HG03060 (cell line): ENCODE measurements around the gene RCCD1.
"Not testable (repeated sequence)": the region's sequence is repeated elsewhere in the genome, so short reads cannot be mapped to it uniquely, and the experiment has no call there.

Experiments used
- ATAC-seq: cut with Tn5 transposase; IDR thresholded peaks from one replicate; pipeline ENCODE4 v1.9.1; 2021; ENCODE audit warnings: low read depth, moderate number of reproducible peaks; ENCODE audit not compliant: unreplicated experiment

Gene RCCD1, protein sequence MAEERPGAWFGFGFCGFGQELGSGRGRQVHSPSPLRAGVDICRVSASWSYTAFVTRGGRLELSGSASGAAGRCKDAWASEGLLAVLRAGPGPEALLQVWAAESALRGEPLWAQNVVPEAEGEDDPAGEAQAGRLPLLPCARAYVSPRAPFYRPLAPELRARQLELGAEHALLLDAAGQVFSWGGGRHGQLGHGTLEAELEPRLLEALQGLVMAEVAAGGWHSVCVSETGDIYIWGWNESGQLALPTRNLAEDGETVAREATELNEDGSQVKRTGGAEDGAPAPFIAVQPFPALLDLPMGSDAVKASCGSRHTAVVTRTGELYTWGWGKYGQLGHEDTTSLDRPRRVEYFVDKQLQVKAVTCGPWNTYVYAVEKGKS

GRCh38 chr15:90954712-90955623 is at the start of gene RCCD1:
Gene RCCD1 (plus strand): TSS chr15:90954884. CDS start chr15:90956735, 1,851 bp downstream.
- peak; percentile 87 for ATAC-seq

DNA sequence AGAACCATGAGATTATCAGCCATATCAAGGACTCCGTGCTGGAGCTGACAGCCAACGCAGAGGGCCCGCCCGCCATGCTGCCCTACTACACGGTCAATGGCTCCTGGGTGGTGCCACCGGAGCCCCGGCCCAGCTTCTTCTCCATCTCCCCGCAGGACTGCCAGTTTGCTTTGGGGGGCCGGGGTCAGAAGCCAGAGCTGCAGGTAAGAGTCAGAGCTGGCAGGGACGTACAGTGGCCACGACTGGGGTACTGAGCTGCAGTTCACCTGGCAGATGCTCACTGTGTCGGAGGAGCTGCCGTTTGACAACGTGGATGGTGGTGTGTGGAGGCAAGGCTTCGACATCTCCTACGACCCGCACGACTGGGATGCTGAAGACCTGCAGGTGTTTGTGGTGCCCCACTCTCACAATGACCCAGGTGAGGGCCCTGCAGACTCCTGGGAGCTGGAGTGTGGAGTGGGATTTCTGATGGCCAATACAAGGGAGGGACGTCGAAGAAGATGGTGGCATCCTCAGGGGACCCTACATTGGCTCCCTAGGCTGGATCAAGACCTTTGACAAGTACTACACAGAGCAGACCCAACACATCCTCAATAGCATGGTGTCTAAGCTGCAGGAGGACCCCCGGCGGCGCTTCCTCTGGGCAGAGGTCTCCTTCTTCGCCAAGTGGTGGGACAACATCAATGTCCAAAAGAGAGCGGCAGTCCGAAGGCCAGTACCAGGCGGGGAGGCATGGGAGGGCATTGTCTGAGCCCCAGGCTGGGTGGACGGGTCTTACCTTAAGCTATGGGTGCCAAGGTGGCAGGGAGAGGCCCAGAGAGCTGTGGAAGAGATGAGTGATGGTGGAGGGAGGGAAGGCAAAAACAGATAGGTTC is 49.1 kb upstream of the RCCD1 start:
- no peak for ATAC-seq

DNA sequence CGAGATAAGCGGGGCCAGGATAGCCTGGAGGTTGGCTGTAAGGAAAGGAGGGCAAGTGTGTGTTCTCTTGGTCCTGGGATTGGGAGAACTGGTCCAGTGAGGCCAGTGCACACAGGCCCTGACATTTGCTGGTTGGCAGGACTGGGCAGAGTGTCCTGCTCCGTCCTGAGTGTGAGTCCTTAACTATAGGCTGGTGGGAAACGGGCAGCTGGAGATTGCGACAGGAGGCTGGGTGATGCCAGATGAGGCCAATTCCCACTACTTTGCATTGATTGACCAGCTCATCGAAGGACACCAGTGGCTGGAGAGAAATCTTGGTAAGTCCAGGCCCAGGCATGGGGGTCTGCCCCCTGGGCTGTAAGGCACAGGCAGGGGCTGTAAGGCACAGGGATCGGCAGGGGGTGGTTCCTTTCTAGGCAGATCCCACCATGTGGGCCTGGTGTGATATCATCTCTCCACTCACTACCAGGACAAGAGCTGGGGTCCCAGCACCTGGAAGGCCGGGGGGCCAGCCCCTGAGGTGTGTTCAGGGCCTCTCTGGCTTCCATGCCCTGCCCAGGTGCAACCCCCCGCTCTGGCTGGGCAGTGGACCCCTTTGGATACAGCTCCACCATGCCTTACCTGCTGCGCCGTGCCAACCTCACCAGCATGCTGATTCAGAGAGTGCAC is 48.4 kb upstream of the RCCD1 start:
- no peak for ATAC-seq

DNA sequence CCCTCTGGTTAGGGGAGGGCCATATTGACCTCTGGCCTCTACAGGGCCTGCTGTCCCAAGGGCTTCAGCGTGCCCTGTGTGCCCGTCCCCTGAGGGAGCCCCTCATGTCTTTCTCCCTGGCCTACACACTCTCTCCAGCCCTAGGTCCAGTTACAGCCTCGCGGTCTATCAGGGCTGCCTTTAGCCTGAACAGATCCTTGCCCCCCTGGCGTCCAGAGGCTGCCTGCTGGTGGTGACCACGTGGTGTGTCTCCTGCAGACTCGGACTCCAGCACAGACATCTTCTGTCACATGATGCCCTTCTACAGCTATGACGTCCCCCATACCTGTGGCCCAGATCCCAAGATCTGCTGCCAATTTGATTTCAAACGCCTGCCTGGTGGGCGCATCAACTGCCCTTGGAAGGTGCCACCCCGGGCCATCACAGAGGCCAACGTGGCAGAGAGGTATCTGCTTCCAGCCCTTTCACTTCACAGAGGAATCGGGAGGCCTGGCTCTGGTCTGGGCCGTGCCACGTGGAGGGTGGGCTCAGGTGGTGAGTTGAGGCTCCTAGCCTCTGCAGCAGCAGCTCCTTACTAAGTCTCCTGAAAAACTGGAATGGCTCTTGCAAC is 47.5 kb upstream of the RCCD1 start:
- ATAC-seq = no peak

DNA sequence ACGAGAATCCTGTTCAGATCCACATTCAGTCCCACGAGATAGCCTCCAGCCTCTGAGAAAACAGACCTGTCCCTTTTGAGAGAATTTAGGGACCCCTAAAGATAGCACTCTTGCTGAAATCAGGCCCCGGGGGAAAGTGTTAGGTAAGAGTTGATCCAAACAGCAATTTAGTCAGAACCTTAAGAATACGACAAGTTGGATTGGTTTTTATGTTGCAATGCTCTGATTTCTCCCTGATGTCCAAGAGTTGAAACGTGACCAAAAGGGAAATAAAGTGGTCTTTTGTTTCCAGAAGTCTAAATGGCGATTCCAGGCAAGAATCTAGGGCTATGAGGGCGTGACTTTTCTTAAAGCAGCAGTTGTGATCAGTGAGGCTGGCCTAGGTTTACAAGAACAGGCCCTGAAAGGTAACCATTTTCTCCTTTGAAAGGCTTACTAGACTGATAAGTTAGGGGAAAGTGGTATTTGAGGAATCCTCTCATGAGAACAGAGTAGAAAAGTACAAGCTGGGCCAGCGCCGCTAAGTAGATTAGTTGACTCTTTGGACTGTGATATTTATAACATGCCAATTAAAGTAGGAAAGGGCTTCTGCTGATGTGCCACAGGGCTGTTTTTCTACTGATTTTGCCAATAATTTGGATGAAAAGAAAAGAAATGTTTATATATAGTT is 46.7 kb upstream of the RCCD1 start:
- no peak for ATAC-seq

DNA sequence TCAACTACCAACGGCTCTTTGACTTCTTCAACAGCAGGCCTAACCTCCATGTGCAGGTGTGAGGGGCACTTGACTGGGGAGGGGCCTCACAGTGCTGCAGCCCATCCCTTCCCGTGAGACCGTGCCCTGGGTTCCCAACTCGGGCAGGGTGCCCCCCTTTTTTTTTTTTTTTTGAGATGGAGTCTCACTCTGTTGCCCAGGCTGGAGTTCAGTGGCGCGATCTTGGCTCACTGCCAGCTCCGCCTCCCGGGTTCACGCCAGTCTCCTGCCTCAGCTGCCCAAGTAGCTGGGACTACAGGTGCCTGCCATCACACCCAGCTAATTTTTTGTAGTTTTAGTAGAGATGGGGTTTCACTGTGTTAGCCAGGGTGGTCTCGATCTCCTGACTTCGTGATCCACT is 45.2 kb upstream of the RCCD1 start:
- ATAC-seq = not testable (repeated sequence)

- no peak for ATAC-seq
These were observed 44.7 kb upstream of the RCCD1 start for GRCh38 chr15:90909976-90910375.

DNA sequence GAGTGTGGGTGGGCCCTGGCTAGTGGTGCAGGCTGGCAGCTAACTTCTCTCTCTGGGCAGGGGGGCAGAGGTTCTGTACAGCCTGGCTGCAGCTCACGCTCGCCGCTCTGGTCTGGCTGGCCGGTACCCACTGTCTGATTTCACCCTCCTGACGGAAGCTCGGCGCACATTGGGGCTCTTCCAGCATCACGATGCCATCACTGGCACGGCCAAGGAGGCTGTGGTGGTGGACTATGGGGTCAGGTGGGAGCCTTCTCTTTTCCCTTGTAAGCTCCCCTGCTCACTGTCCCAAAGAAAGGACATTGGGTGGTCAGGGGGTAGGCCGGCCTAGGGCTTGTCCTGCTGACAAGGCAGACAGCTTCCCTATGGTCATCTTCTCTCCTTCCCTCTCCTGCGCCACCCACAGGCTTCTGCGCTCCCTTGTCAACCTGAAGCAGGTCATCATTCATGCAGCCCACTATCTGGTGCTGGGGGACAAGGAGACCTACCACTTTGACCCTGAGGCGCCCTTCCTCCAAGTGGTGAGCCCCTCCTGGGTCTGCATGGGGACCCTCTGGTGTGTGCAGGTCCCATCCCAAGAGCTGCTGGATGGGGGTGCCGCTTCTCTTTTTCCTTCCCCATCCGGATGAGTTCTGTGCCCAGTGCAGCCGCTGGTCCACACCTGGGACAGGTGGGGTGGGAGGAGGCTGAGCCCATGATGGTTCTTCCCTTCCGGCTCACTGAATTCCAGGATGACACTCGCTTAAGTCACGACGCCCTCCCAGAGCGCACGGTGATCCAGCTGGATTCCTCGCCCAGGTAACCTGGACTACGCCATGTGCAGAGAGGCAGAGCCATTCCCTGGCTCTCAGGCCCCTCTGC is 44.0 kb upstream of the RCCD1 start:
- ATAC-seq = no peak

GRCh38 chr15:90911302-90911623 is 43.4 kb upstream of the RCCD1 start:
- no peak for ATAC-seq

DNA sequence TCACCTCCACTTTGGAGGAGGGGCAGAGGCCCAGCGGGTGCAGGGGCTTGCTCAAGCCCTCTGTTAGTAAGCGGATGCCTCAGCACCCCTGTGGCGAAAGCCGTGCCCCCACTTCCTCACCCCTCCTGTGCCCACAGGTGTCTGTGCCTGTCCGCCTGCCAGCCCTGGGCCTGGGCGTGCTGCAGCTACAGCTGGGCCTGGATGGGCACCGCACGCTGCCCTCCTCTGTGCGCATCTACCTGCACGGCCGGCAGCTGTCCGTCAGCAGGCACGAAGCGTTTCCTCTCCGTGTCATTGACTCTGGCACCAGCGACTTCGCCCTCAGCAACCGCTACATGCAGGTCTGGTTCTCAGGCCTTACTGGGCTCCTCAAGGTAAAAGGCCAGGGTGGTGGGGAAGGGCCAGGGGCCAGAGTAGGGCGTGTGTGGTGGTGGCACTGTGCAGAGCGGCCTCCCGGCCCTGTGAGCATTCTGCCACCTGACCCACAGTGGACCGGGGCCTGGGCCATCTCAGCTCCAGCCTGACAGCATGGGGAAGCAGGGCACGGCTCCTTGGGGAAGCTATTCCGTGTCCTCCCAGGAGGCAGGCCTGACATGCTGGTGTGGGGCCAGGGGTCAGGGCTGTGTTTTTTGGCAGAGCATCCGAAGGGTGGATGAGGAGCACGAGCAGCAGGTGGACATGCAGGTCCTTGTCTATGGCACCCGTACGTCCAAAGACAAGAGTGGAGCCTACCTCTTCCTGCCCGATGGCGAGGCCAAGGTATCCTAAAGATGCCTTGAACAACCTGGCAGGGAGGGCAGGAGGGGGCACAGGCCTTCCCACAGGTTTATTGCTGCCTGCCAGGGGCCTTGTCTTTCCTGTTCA is 42.5 kb upstream of the RCCD1 start:
- no peak for ATAC-seq

DNA sequence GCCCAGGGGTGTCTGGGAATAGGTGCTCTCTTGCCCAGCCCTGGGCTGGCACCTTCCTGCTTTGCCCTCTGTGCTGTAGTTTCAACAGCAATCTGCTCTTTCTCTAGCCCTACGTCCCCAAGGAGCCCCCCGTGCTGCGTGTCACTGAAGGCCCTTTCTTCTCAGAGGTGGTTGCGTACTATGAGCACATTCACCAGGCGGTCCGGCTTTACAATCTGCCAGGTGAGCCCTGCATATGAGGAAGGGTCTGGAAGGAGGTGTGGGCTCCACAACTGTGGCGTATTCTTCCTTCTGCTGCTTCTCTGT is 42.0 kb upstream of the RCCD1 start:
- no peak for ATAC-seq

DNA sequence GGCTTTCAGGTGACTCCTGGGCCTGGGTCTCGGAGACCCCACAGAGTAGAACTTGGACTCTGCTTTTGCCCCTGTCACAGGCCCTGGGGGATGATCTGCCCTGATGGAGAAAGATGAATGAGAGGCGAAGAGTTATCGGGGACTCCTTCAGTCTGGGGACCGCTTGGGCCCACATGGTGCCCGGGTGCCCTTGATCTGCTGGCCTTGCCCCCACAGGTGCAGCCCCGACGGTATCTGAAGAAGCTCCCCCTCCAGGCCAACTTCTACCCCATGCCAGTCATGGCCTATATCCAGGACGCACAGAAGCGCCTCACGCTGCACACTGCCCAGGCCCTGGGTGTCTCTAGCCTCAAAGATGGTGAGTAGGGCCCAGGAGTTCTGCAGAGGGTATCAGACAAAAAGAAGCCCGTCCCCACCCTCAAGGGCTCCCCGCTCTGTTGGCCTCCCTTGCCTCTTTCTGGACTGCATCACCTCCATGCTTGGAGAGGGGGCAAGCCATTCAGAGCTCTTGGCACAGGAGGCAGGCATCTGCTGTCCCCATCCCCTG is 41.2 kb upstream of the RCCD1 start:
- no peak for ATAC-seq

DNA sequence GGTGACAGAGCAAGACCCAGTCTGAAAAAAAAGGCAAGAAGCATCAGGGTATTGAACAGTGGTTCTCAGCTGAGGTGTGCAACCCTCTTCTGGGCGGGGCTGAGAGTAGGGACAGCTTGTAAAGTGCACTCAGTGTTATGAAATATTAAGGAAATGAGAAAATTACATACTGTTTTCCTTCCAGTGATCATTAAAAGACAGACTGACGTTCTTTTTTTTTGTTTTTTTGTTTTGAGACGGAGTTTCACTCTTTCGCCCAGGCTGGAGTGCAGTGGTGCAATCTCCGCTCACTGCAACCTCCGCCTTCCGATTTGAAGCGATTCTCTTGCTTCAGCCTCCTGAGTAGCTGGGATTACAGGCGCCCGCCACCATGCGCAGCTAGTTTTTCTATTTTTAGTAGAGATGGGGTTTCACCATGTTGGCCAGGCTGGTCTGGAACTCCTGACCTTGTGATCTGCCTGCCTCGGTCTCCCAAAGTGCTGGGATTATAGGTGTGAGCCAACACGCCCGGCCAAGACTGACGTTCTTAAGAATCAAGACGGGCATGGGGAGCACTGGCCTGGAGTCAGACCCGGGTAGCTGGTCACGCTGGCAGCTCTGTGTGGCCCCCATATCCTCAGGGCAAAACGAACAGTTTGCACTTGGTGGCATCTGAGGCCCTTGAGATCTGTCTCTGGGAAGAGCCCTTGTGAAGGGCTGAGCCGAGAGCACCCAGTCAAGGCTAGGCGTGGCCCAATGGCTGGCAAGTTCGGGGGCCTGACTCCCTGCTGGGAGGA is 40.2 kb upstream of the RCCD1 start:
- ATAC-seq = no peak

- no peak for ATAC-seq
These were observed 39.4 kb upstream of the RCCD1 start for GRCh38 chr15:90915216-90915807.

GRCh38 chr15:90915808-90916440 is 38.8 kb upstream of the RCCD1 start:
- ATAC-seq = no peak

DNA sequence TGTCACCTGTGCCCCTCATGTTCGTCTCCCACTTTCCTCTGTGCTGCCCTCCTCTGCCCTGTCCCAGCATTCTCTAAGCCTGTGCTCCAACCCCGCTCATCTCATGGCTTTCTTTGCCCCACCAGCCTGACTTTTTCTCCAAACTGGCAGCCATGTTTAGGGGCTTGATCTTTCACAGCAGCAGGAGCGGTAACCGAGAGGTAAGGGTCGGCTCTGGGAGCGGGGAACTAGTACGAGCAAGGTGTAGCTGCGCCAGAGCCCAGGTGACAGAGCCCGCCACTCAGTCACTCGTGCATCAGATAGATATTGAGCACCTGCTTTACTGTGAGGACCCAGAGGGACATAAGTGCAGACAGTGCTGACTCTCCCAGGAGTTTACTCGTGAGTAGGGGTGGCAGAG is 38.2 kb upstream of the RCCD1 start:
- ATAC-seq = no peak
